SKM-1 treated with dmso at 0.1 percent for 144 hours (cell line): Measurements from ENCODE around the gene MAP4K4.
"Not testable (repeated sequence)": the region's sequence is repeated elsewhere in the genome, so short reads cannot be mapped to it uniquely, and the experiment has no call there.

Source experiments
- DNase-seq: peaks from one replicate; lab custom pipeline; 2025; ENCODE audit not compliant: unreplicated experiment; lab: John Stamatoyannopoulos, UW

MAP4K4 gene

GRCh38 chr2:101741775-101742520 lies 44.4 kb downstream of the MAP4K4 start:
- DNase-seq: no peak

- DNase-seq: no peak
Observed at GRCh38 chr2:101742547-101742946, 45.0 kb downstream of the MAP4K4 start.

- no peak for DNase-seq
Observed at GRCh38 chr2:101743288-101743687, 45.8 kb downstream of the MAP4K4 start.

GRCh38 chr2:101744832-101745231 lies 47.3 kb downstream of the MAP4K4 start:
- no peak for DNase-seq

- DNase-seq: no peak
Observed at GRCh38 chr2:101745711-101746694, 48.5 kb downstream of the MAP4K4 start.

GRCh38 chr2:101748000-101748399 lies 50.5 kb downstream of the MAP4K4 start:
- DNase-seq: no peak

GRCh38 chr2:101748462-101748861 lies 51.0 kb downstream of the MAP4K4 start:
- DNase-seq: not testable (repeated sequence)

- DNase-seq: no peak
Observed at GRCh38 chr2:101750688-101751087, 53.2 kb downstream of the MAP4K4 start.

GRCh38 chr2:101751276-101751815 lies 53.8 kb downstream of the MAP4K4 start:
- no peak for DNase-seq

GRCh38 chr2:101751875-101752619 lies 54.5 kb downstream of the MAP4K4 start:
- no peak for DNase-seq

- DNase-seq: no peak
Observed at GRCh38 chr2:101752716-101753616, 55.5 kb downstream of the MAP4K4 start.

GRCh38 chr2:101753720-101754490 lies 56.4 kb downstream of the MAP4K4 start:
- no peak for DNase-seq

- no peak for DNase-seq
Observed at GRCh38 chr2:101754618-101755017, 57.1 kb downstream of the MAP4K4 start.

GRCh38 chr2:101756266-101756665 lies 58.8 kb downstream of the MAP4K4 start:
- DNase-seq: no peak

GRCh38 chr2:101758001-101758400 lies 60.5 kb downstream of the MAP4K4 start:
- no peak for DNase-seq

GRCh38 chr2:101759162-101759561 lies 61.7 kb downstream of the MAP4K4 start:
- no peak for DNase-seq

- no peak for DNase-seq
Observed at GRCh38 chr2:101762451-101763171, 65.1 kb downstream of the MAP4K4 start.

- no peak for DNase-seq
Observed at GRCh38 chr2:101763496-101764333, 66.2 kb downstream of the MAP4K4 start.
